A549 treated with ZK216348 at 1 μM for 4 hours (cell line): ENCODE results near the gene POM121L12. TPM values are rescaled to one million over a fixed set of nuclear protein-coding genes. Genes with fewer than 3 reads are reported as not detected.

Experiments used
- total RNA-seq: library from RNA; stranded (reverse); fragments of 200-300 nt; extraction: Qiagen RNA extraction; gene quantifications from 5 replicates; pipeline ENCODE4 v1.2.3, GENCODE V29; 2022; ENCODE audit warnings: low read depth

POM121L12 gene
- total RNA-seq, result not detected in 5 replicates

GRCh38 chr7:53035499-53036412 lies at the start of gene POM121L12:
TSS of gene POM121L12 (plus strand) at chr7:53035633. CDS start at chr7:53035672, 39 bp downstream.

